ENCODE results near the gene NEU3.

The NEU3 gene

GRCh38 chr11:75051043-75051442 lies 62.3 kb downstream of the NEU3 start:
- Histone ChIP-seq H3K36me3 (ENCODE audit: control insufficient read depth in 1 of 2, insufficient read depth in 2 of 2, low read depth in 1 of 2, low read length in 2 of 2) (no peaks in the 10 kb centered on the region), H2AFZ (ENCODE audit: low read depth, low read length) (no peak overlapping the region), H3K14ac (ENCODE audit: low read length in 2 of 2) (no peak overlapping the region), H3K18ac (ENCODE audit: low read depth in 1 of 2, low read length in 2 of 2) (no peak overlapping the region), H3K4me3 (ENCODE audit: insufficient read depth in 1 of 2, low read depth in 1 of 2, low read length in 2 of 2) (no peak overlapping the region), H2BK12ac (ENCODE audit: low read length in 2 of 2) (no peak overlapping the region), H4K91ac (ENCODE audit: low read length) (no peak overlapping the region), H3K4ac (ENCODE audit: low read depth in 1 of 2, low read length in 2 of 2) (no peak overlapping the region), H4K8ac (ENCODE audit: low read length) (no peak overlapping the region), H3K27me3 (ENCODE audit: control insufficient read depth in 1 of 2, insufficient read depth in 1 of 2, low read length in 2 of 2) (no peaks in the 10 kb centered on the region), H2BK5ac (ENCODE audit: low read depth, low read length, poor library complexity, severe bottlenecking) (no peak overlapping the region), H2BK120ac (ENCODE audit: low read depth, low read length) (no peak overlapping the region), H2BK15ac (ENCODE audit: low read depth, poor library complexity, severe bottlenecking) (no peak overlapping the region), H3K4me2 (ENCODE audit: low read length, poor library complexity, severe bottlenecking) (no peak overlapping the region), H2AK5ac (ENCODE audit: low read length, severe bottlenecking) (peak overlapping the region; percentile 71), H3K4me1 (ENCODE audit: control insufficient read depth, insufficient read depth, low read depth, low read length) (peaks cover 7% of the 10 kb centered on the region), H3K79me1 (replicated peaks; ENCODE audit: low read length, poor library complexity, severe bottlenecking) (peaks cover 4% of the 10 kb centered on the region), H3K9me3 (ENCODE audit: control insufficient read depth, low read length) (peaks cover 29% of the 10 kb centered on the region), H3K9ac (ENCODE audit: low read length) (no peak overlapping the region), H3K23ac (ENCODE audit: low read length in 2 of 2) (no peak overlapping the region), H3K27ac (ENCODE audit: low read length, poor library complexity, severe bottlenecking) (no peak overlapping the region)
- DNase-seq = no peak
- 90% methylated on average over 5 of the region's 5 CpGs for WGBS

GRCh38 chr11:75052457-75052856 lies 63.7 kb downstream of the NEU3 start:
- no peak overlapping the region for H2AFZ ChIP-seq (ENCODE audit: low read depth, low read length)
- peaks cover 29% of the 10 kb centered on the region for H3K9me3 ChIP-seq (ENCODE audit: control insufficient read depth, low read length)
- H2AK5ac ChIP-seq (ENCODE audit: low read length, severe bottlenecking) = no peak overlapping the region
- no peak overlapping the region for H3K9ac ChIP-seq (ENCODE audit: low read length)
- H3K27me3 ChIP-seq (ENCODE audit: control insufficient read depth in 1 of 2, insufficient read depth in 1 of 2, low read length in 2 of 2) = no peaks in the 10 kb centered on the region
- no peak overlapping the region for H2BK15ac ChIP-seq (ENCODE audit: low read depth, poor library complexity, severe bottlenecking)
- no peak overlapping the region for H2BK12ac ChIP-seq (ENCODE audit: low read length in 2 of 2)
- no peak overlapping the region for H4K8ac ChIP-seq (ENCODE audit: low read length)
- no peak overlapping the region for H3K4me3 ChIP-seq (ENCODE audit: insufficient read depth in 1 of 2, low read depth in 1 of 2, low read length in 2 of 2)
- H3K36me3 ChIP-seq (ENCODE audit: control insufficient read depth in 1 of 2, insufficient read depth in 2 of 2, low read depth in 1 of 2, low read length in 2 of 2) = no peaks in the 10 kb centered on the region
- H2BK120ac ChIP-seq (ENCODE audit: low read depth, low read length) = no peak overlapping the region
- no peak overlapping the region for H3K4me2 ChIP-seq (ENCODE audit: low read length, poor library complexity, severe bottlenecking)
- no peak overlapping the region for H3K18ac ChIP-seq (ENCODE audit: low read depth in 1 of 2, low read length in 2 of 2)
- H3K23ac ChIP-seq (ENCODE audit: low read length in 2 of 2) = no peak overlapping the region
- H2BK5ac ChIP-seq (ENCODE audit: low read depth, low read length, poor library complexity, severe bottlenecking) = no peak overlapping the region
- no peak overlapping the region for H3K27ac ChIP-seq (ENCODE audit: low read length, poor library complexity, severe bottlenecking)
- peaks cover 4% of the 10 kb centered on the region for H3K79me1 ChIP-seq (replicated peaks; ENCODE audit: low read length, poor library complexity, severe bottlenecking)
- DNase-seq = no peak
- H4K91ac ChIP-seq (ENCODE audit: low read length) = no peak overlapping the region
- H3K4me1 ChIP-seq (ENCODE audit: control insufficient read depth, insufficient read depth, low read depth, low read length) = peaks cover 5% of the 10 kb centered on the region
- no peak overlapping the region for H3K14ac ChIP-seq (ENCODE audit: low read length in 2 of 2)
- WGBS = 94% methylated on average over 1 of the region's 1 CpG
- no peak overlapping the region for H3K4ac ChIP-seq (ENCODE audit: low read depth in 1 of 2, low read length in 2 of 2)

- H3K36me3 ChIP-seq (ENCODE audit: control insufficient read depth in 1 of 2, insufficient read depth in 2 of 2, low read depth in 1 of 2, low read length in 2 of 2) = peaks cover 0 to 10% of the 10 kb centered on the region in 2 experiments
- no peak overlapping the region for H3K9ac ChIP-seq (ENCODE audit: low read length)
- no peak overlapping the region for H2BK12ac ChIP-seq (ENCODE audit: low read length in 2 of 2)
- no peak overlapping the region for H2BK15ac ChIP-seq (ENCODE audit: low read depth, poor library complexity, severe bottlenecking)
- H3K18ac ChIP-seq (ENCODE audit: low read depth in 1 of 2, low read length in 2 of 2) = no peak overlapping the region
- peaks cover 29% of the 10 kb centered on the region for H3K9me3 ChIP-seq (ENCODE audit: control insufficient read depth, low read length)
- no peak overlapping the region for H3K4me2 ChIP-seq (ENCODE audit: low read length, poor library complexity, severe bottlenecking)
- H3K4ac ChIP-seq (ENCODE audit: low read depth in 1 of 2, low read length in 2 of 2) = no peak overlapping the region
- peaks cover 3% of the 10 kb centered on the region for H3K4me1 ChIP-seq (ENCODE audit: control insufficient read depth, insufficient read depth, low read depth, low read length)
- peak; percentile 79 for DNase-seq
- no peak overlapping the region for H2BK5ac ChIP-seq (ENCODE audit: low read depth, low read length, poor library complexity, severe bottlenecking)
- H2AFZ ChIP-seq (ENCODE audit: low read depth, low read length) = no peak overlapping the region
- peaks cover 20% of the 10 kb centered on the region for H3K79me1 ChIP-seq (replicated peaks; ENCODE audit: low read length, poor library complexity, severe bottlenecking)
- no peak overlapping the region for H4K8ac ChIP-seq (ENCODE audit: low read length)
- no peaks in the 10 kb centered on the region for H3K27me3 ChIP-seq (ENCODE audit: control insufficient read depth in 1 of 2, insufficient read depth in 1 of 2, low read length in 2 of 2)
- no peak overlapping the region for H4K91ac ChIP-seq (ENCODE audit: low read length)
- H3K14ac ChIP-seq (ENCODE audit: low read length in 2 of 2) = no peak overlapping the region
- no peak overlapping the region for H3K23ac ChIP-seq (ENCODE audit: low read length in 2 of 2)
- H2AK5ac ChIP-seq (ENCODE audit: low read length, severe bottlenecking) = no peak overlapping the region
- no peak overlapping the region for H3K4me3 ChIP-seq (ENCODE audit: insufficient read depth in 1 of 2, low read depth in 1 of 2, low read length in 2 of 2)
- H2BK120ac ChIP-seq (ENCODE audit: low read depth, low read length) = no peak overlapping the region
- 76% methylated on average over 3 of the region's 6 CpGs for WGBS
- H3K27ac ChIP-seq (ENCODE audit: low read length, poor library complexity, severe bottlenecking) = no peak overlapping the region
These were observed 66.8 kb downstream of the NEU3 start for GRCh38 chr11:75055511-75055910.

GRCh38 chr11:75056814-75057213 lies 68.1 kb downstream of the NEU3 start:
- Histone ChIP-seq H3K79me1 (replicated peaks; ENCODE audit: low read length, poor library complexity, severe bottlenecking) (peaks cover 21% of the 10 kb centered on the region), H2BK5ac (ENCODE audit: low read depth, low read length, poor library complexity, severe bottlenecking) (no peak overlapping the region), H3K9me3 (ENCODE audit: control insufficient read depth, low read length) (peaks cover 21% of the 10 kb centered on the region), H2BK15ac (ENCODE audit: low read depth, poor library complexity, severe bottlenecking) (no peak overlapping the region), H3K18ac (ENCODE audit: low read depth in 1 of 2, low read length in 2 of 2) (no peak overlapping the region), H3K4me2 (ENCODE audit: low read length, poor library complexity, severe bottlenecking) (no peak overlapping the region), H3K4ac (ENCODE audit: low read depth in 1 of 2, low read length in 2 of 2) (no peak overlapping the region), H3K27me3 (ENCODE audit: control insufficient read depth in 1 of 2, insufficient read depth in 1 of 2, low read length in 2 of 2) (no peaks in the 10 kb centered on the region), H4K8ac (ENCODE audit: low read length) (no peak overlapping the region), H3K9ac (ENCODE audit: low read length) (no peak overlapping the region), H3K27ac (ENCODE audit: low read length, poor library complexity, severe bottlenecking) (no peak overlapping the region), H3K23ac (ENCODE audit: low read length in 2 of 2) (no peak overlapping the region), H3K36me3 (ENCODE audit: control insufficient read depth in 1 of 2, insufficient read depth in 2 of 2, low read depth in 1 of 2, low read length in 2 of 2) (peaks cover 0 to 11% of the 10 kb centered on the region in 2 experiments), H4K91ac (ENCODE audit: low read length) (no peak overlapping the region), H3K4me1 (ENCODE audit: control insufficient read depth, insufficient read depth, low read depth, low read length) (no peaks in the 10 kb centered on the region), H2BK12ac (ENCODE audit: low read length in 2 of 2) (no peak overlapping the region), H3K14ac (ENCODE audit: low read length in 2 of 2) (no peak overlapping the region), H2BK120ac (ENCODE audit: low read depth, low read length) (no peak overlapping the region), H2AK5ac (ENCODE audit: low read length, severe bottlenecking) (no peak overlapping the region), H2AFZ (ENCODE audit: low read depth, low read length) (no peak overlapping the region), H3K4me3 (ENCODE audit: insufficient read depth in 1 of 2, low read depth in 1 of 2, low read length in 2 of 2) (no peak overlapping the region)
- WGBS = 100% methylated on average over 1 of the region's 3 CpGs
- DNase-seq = no peak

All from mesenchymal stem cell (in vitro differentiated cells and primary cell).